ENCODE measurements around the gene ARSB. TPM values are rescaled to one million over a fixed set of nuclear protein-coding genes. Genes with fewer than 3 reads are reported as not detected.

ARSB gene
- total and polyA plus RNA-seq, 9 of the 15 experiments (the other 6 are each of a cell fraction or from before 2014, with no cell fraction given) = 0.52 to 4.6 (median 2.4) TPM

GRCh38 chr5:79025054-79025472, 40.0 kb upstream of the ARSB start (continued):
- TF ChIP-seq CTCF (IDR thresholded peaks at IDR 0.05 in 2 of 3, conservative IDR thresholded peaks at IDR 0.05 in 1 of 3; ENCODE audit: insufficient read depth in 2 of 3, low read depth in 1 of 3, low read length in 3 of 3) = peak; percentile 84 to 97 (median 94)
- no peak for TF ChIP-seq CLOCK (CRISPR knock-in tag; IDR thresholded peaks at IDR 0.05; ENCODE audit: borderline replicate concordance)
- no peak for TF ChIP-seq ZBTB40 (IDR thresholded peaks at IDR 0.05)
- no peak for TF ChIP-seq ZBTB40 (CRISPR knock-in tag; IDR thresholded peaks at IDR 0.05)
- TF ChIP-seq RBM22 (IDR thresholded peaks at IDR 0.05; ENCODE audit: low read depth, low read length, poor library complexity, severe bottlenecking) = no peak
- TF ChIP-seq STAT5B (CRISPR knock-in tag; IDR thresholded peaks at IDR 0.05) = no peak
- no peak for TF ChIP-seq ZNF584 (CRISPR knock-in tag; IDR thresholded peaks at IDR 0.05; ENCODE audit: low read depth)
- no peak for TF ChIP-seq CEBPG (CRISPR knock-in tag; IDR thresholded peaks at IDR 0.05)
- 0 out of 4 replicates have a peak, but pooled peaks of 1 of the 2 experiments have one; percentile 43 for TF ChIP-seq CEBPG (tag; conservative IDR thresholded peaks at IDR 0.05 in 1 of 2, IDR thresholded peaks at IDR 0.05 in 1 of 2)
- no peak for TF ChIP-seq E2F1 (CRISPR knock-in tag; IDR thresholded peaks at IDR 0.05)

Measured in K562 (cell line).